ENCODE measurements around the gene ARID1B. TPM values are rescaled to one million over a fixed set of nuclear protein-coding genes. Genes with fewer than 3 reads are reported as not detected.
A peak's percentile ranks its signal among the peaks of the same experiment; 100 is the strongest.

Gene ARID1B
- 100 to 1,000 TPM in 1 of 4 donors, 10 to 100 TPM in 3; 69.6 to 115 (median 78.8) TPM for total RNA-seq
- polyA plus RNA-seq: 10 to 100 TPM in 1 of 3 donors, 1 to 10 TPM in 2; 8.4 to 30.4 (median 8.6) TPM

GRCh38 chr6:156776840-156777576, at the start of gene ARID1B:
Gene ARID1B, plus strand, starts transcription at chr6:156777378. Its CDS starts 303 bp downstream, at chr6:156777681.
- peak within 1 kb of the TSS; percentile 91 to 94 (median 92) for H3K4me3 ChIP-seq
- no peaks in the 10 kb centered on the region for H3K36me3 ChIP-seq
- H3K4me1 ChIP-seq: peaks cover 3 to 38% (median 32%) of the 10 kb centered on the region in 4 donors
- DNase-seq: peak; percentile 93
- H3K27me3 ChIP-seq: no peaks in the 10 kb centered on the region
- intact Hi-C loops (cut with DNase I): loop anchor here (1.0 to 5.0 kb wide), 7 partner anchors 57 to 1465 kb away; partner anchors contain the start of gene TFB1M
- 1% methylated on average over 65 of the region's 65 CpGs for WGBS, 2 donors
- TF ChIP-seq POLR2A (IDR thresholded peaks at IDR 0.05) (peak in 1 of 2 donors; percentile 75), POLR2AphosphoS5 (IDR thresholded peaks at IDR 0.05) (peak; percentile 71 to 90 (median 80)), EP300 (IDR thresholded peaks at IDR 0.05) (no peak), CTCF (IDR thresholded peaks at IDR 0.05) (no peak)
- H3K9me3 ChIP-seq: no peaks in the 10 kb centered on the region
- peak within 1 kb of the TSS; percentile 97 to 99 (median 98) for H3K27ac ChIP-seq

- H3K27me3 ChIP-seq: no peaks in the 10 kb centered on the region
- WGBS, 2 donors: 59 to 77% methylated on average over 5 of the region's 5 CpGs
- H3K36me3 ChIP-seq: no peaks in the 10 kb centered on the region
- no peaks in the 10 kb centered on the region for H3K9me3 ChIP-seq
- H3K4me3 ChIP-seq: no peak overlapping the region
- intact Hi-C loops (cut with DNase I): no loop called here
- no peak overlapping the region for H3K27ac ChIP-seq
- TF ChIP-seq POLR2AphosphoS5 (IDR thresholded peaks at IDR 0.05): no peak
- no peak for TF ChIP-seq CTCF (IDR thresholded peaks at IDR 0.05)
- TF ChIP-seq POLR2A (IDR thresholded peaks at IDR 0.05): no peak
- TF ChIP-seq EP300 (IDR thresholded peaks at IDR 0.05): no peak
- DNase-seq: no peak
- H3K4me1 ChIP-seq: no peaks in the 10 kb centered on the region
Measured at GRCh38 chr6:156727715-156728385, 49.3 kb upstream of the ARID1B start.

GRCh38 chr6:156729248-156729647, 47.9 kb upstream of the ARID1B start:
- Histone ChIP-seq H3K4me3 (no peak overlapping the region), H3K36me3 (no peaks in the 10 kb centered on the region), H3K27ac (no peak overlapping the region), H3K27me3 (no peaks in the 10 kb centered on the region), H3K9me3 (no peaks in the 10 kb centered on the region), H3K4me1 (no peaks in the 10 kb centered on the region)
- TF ChIP-seq EP300 (IDR thresholded peaks at IDR 0.05) (no peak), POLR2AphosphoS5 (IDR thresholded peaks at IDR 0.05) (no peak), CTCF (IDR thresholded peaks at IDR 0.05) (no peak), POLR2A (IDR thresholded peaks at IDR 0.05) (no peak)
- DNase-seq: no peak
- WGBS, 2 donors: 71 to 82% methylated on average over 2 of the region's 2 CpGs
- intact Hi-C loops (cut with DNase I): no loop called here

- H3K27me3 ChIP-seq: no peaks in the 10 kb centered on the region
- intact Hi-C loops (cut with DNase I): no loop called here
- H3K27ac ChIP-seq: no peak overlapping the region
- TF ChIP-seq POLR2AphosphoS5 (IDR thresholded peaks at IDR 0.05): no peak
- TF ChIP-seq EP300 (IDR thresholded peaks at IDR 0.05): no peak
- TF ChIP-seq CTCF (IDR thresholded peaks at IDR 0.05): no peak
- TF ChIP-seq POLR2A (IDR thresholded peaks at IDR 0.05): no peak
- no peaks in the 10 kb centered on the region for H3K36me3 ChIP-seq
- H3K4me3 ChIP-seq: no peak overlapping the region
- DNase-seq: no peak
- WGBS, 2 donors: 93 to 95% methylated on average over 4 of the region's 4 CpGs
- no peaks in the 10 kb centered on the region for H3K9me3 ChIP-seq
- H3K4me1 ChIP-seq: no peaks in the 10 kb centered on the region
Measured at GRCh38 chr6:156731396-156731795, 45.8 kb upstream of the ARID1B start.
